NCI-H446 (cell line): Measurements from ENCODE around the gene TMEM225B.
"Not testable (repeated sequence)": the region's sequence is repeated elsewhere in the genome, so short reads cannot be mapped to it uniquely, and the experiment has no call there.

Experiments used
- DNase-seq, 2 experiments: peaks; one replicate each; lab custom pipeline; 2025; lab: John Stamatoyannopoulos, UW

The TMEM225B gene

GRCh38 chr7:99654626-99655025, 56.6 kb downstream of the TMEM225B start:
- DNase-seq, result not testable (repeated sequence)

GRCh38 chr7:99657879-99658278, 59.8 kb downstream of the TMEM225B start:
- DNase-seq, result not testable (repeated sequence)
